Measurements from ENCODE around the gene PDIA5. TPM values are rescaled to one million over a fixed set of nuclear protein-coding genes. Genes with fewer than 3 reads are reported as not detected.

PDIA5 gene
- total RNA-seq, 1 donor, result 20.2 TPM

- no peak for DNase-seq (ENCODE audit: low read depth in 2 of 3, low spot score in 2 of 3)
These were observed 92.1 kb downstream of the PDIA5 start for GRCh38 chr3:123158899-123159390.

DNA sequence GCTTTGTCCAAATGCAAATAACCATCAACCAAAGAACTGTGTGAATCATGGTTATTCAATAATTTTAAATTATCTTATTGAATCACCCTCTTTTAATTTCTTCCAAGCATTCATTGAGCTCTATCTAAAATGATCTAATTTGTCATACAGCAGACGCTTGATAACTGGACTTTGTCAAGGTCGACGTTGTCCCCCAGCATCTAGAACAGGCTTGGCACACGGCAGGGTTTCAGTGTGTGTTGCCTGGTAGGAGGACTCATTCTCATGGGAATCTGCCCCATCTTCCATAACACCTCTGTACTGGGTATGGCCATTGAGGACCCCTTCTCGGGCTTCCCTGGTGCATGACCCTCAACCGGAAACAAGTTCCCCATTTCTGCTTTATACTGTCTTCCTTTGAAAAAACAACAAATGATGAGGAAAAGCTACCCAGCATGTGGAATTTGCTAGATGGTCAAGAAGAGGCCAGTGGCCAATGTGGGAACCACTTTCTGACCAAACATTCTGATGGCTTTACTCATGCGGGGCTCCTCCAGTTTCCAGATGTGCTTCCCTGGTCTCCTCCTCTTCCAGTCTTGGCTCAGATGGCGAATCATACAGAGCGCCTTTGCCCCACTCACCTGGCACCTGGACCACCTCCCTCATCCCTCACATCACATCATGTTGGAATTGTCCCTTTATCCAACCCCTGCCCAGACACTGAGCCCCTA is 93.3 kb downstream of the PDIA5 start:
- DNase-seq (ENCODE audit: low read depth in 2 of 3, low spot score in 2 of 3), result no peak

DNA sequence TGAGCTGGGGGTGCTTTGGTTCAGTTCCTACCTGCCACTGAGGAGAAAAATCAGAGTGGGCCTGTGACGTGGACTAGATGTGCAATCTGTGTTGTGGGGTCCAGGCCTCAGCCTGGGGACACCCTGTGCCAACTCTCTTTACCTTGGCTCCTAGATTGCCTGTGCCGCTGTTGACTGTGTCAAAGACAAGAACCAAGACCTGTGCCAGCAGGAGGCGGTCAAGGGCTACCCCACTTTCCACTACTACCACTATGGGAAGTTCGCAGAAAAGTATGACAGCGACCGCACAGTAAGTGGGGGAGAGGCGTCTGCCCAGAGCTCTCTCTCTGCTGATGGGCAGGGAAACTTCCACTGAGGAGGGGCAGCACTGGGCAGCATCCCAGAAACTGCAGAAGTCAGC is 94.3 kb downstream of the PDIA5 start:
- DNase-seq (ENCODE audit: low read depth in 2 of 3, low spot score in 2 of 3), result no peak

DNA sequence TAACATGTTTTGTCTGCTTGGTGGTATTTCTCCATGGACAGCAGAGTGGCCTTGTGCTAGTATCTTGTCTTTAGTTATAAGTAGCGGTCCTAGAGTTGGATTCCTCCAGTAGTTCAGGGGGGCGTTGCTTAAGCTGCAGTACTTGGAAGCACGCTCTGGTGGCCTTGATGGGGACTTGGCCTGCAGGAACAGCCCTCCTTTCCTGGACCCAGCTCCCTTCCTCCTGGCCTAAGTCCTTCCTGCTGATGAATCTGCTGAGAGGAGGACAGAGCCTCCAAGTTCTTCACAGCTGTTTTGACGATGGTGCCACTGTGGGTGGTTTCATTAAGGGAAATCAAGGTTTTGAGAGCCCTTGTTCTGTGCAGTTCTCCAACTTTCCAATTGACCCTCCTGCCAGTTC is 96.3 kb downstream of the PDIA5 start:
- DNase-seq (ENCODE audit: low read depth in 2 of 3, low spot score in 2 of 3), result no peak

GRCh38 chr3:123165163-123165562 is 98.3 kb downstream of the PDIA5 start:
- DNase-seq (ENCODE audit: low read depth in 2 of 3, low spot score in 2 of 3), result no peak

GRCh38 chr3:123167686-123168085 is 100.9 kb downstream of the PDIA5 start:
- DNase-seq (ENCODE audit: low read depth in 2 of 3, low spot score in 2 of 3), result no peak

DNA sequence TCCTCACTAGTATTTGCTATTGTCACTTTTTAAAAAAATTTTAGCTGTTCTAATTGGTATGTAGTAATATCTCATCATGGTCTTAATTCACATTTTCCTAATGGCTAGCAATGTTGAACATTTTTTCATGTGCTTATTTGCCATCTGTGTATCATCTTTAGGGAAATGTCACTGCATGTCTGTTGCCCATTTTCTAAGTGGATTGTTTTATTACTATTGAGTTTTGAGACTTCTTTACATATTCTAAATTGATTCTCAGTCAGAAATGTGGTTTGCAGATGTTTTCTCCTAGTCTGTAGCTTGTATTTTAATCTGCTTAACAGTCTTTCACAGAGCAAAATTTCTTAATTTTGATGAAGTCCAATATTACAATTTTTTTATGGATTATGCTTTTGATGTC is 101.3 kb downstream of the PDIA5 start:
- DNase-seq (ENCODE audit: low read depth in 2 of 3, low spot score in 2 of 3), result no peak

DNA sequence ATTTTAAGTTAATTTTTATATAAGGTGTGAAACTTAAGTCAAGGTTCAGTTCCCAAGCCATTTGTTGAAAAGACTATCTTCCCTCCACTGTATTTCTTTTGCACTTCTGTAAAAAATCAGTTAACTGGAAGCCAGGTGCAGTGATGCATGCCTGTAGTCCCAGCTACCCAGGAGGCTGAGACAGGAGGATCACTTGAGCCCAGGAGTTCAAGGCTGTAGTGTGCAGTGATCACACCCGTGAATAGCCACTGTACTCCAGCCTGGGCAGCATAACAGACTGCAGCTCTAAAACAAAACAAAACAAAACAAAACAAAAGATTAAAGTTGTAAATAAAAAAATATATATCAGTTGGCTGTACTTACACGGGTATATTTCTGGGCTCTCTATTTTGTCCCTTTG is 101.8 kb downstream of the PDIA5 start:
- DNase-seq (ENCODE audit: low read depth in 2 of 3, low spot score in 2 of 3), result no peak

- no peak for DNase-seq (ENCODE audit: low read depth in 2 of 3, low spot score in 2 of 3)
These were observed 102.7 kb downstream of the PDIA5 start for GRCh38 chr3:123169492-123169929.

GRCh38 chr3:123169930-123170329 is 103.1 kb downstream of the PDIA5 start:
- no peak for DNase-seq (ENCODE audit: low read depth in 2 of 3, low spot score in 2 of 3)

GRCh38 chr3:123180791-123181190 is 114.0 kb downstream of the PDIA5 start:
- DNase-seq (ENCODE audit: low read depth in 2 of 3, low spot score in 2 of 3), result no peak

- DNase-seq (ENCODE audit: low read depth in 2 of 3, low spot score in 2 of 3), result no peak
These were observed 119.9 kb downstream of the PDIA5 start for GRCh38 chr3:123186695-123187094.

GRCh38 chr3:123188058-123188457 is 121.2 kb downstream of the PDIA5 start:
- DNase-seq (ENCODE audit: low read depth in 2 of 3, low spot score in 2 of 3), result no peak

GRCh38 chr3:123193448-123194101 is 126.8 kb downstream of the PDIA5 start:
- no peak for DNase-seq (ENCODE audit: low read depth in 2 of 3, low spot score in 2 of 3)

DNA sequence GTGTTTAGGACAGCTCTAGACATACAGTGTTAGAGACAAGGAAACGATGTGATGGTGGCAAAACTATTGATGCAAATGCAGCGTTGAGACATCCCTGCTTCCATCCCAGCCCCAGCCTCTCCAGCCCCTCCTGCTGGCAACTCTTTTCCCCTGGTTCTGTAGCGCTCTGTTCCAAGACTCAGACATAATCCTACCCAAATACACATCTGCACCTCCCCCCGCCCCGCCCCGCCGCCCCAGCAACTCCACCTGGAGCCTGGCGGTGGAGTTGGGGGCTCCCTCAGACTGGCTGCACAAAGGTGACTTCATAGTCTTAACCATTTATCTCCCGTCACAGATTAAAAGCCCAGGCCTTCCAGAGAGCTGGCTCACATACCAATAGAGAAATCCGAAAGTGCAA is 127.7 kb downstream of the PDIA5 start:
- DNase-seq (ENCODE audit: low read depth in 2 of 3, low spot score in 2 of 3), result peak in 1 of 3 donors; percentile 3

- DNase-seq (ENCODE audit: low read depth in 2 of 3, low spot score in 2 of 3), result peak in 1 of 3 donors; percentile 26
These were observed 131.5 kb downstream of the PDIA5 start for GRCh38 chr3:123198372-123198771.

DNA sequence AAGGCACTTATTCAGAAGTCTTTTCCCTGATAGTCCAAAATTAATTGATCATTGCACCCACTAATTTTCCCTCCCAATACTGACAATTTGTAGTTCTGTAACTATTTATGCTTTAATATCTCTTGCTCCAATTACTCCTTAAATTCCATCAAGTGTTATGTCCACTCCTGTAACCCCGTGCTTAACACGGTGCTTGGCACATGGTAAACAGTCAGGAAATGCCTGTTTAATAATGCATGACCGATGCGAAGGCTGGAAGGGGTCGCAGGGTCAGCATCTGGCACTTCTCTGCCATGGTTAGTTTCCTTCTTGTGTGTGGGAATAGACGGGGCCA is 134.4 kb downstream of the PDIA5 start:
- no peak for DNase-seq (ENCODE audit: low read depth in 2 of 3, low spot score in 2 of 3)

DNA sequence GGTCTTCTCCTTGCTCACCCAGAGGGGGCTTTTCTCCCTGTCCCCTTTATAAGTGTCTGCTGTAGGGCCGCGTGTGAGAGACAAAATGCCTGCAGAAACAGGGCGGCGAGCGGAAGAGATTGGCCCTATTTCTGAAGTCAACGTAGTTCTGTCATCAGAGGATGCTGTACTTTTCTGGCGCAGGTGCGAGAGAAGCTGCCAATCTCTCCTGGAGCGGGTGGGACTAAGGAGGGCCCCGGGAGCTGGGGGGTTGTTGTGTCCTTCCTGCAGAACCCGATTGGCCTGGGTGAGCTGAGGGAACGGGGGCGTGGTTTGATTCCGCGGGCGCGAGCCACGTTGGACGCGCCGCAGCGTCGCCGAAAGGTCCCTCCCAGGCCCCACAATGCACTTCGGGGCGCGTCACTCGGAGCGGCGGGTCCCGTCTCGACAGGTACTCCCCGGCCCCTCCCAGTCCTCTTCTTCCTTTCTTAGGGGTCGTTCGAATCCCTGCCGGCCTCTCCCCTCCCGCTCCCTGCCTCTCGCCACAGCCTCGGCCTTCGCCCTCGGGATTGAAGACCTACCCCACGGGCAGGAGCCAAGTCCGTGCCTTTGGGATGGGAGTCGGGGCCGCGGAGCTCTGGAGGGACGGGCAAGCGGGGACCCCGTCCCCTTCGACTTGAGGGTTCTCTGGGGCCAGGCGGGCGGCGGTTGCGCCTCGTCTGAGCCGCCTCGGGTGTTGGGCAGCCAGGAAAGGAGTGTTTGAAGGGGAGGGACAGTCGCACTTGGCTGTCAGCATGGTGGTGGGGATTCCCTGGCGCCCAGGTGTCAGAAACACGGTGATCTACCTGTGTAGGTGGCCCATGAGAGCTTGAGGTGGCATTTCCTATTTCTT is 135.0 kb downstream of the PDIA5 start, which contains the start of gene SEC22A:
Gene SEC22A (plus strand): TSS at position 387 of the 871 bp plus-strand sequence. CDS start 7,275 bp downstream, outside the sequence.
- peak; percentile 89 to 97 (median 96) for DNase-seq (ENCODE audit: low read depth in 2 of 3, low spot score in 2 of 3)

DNA sequence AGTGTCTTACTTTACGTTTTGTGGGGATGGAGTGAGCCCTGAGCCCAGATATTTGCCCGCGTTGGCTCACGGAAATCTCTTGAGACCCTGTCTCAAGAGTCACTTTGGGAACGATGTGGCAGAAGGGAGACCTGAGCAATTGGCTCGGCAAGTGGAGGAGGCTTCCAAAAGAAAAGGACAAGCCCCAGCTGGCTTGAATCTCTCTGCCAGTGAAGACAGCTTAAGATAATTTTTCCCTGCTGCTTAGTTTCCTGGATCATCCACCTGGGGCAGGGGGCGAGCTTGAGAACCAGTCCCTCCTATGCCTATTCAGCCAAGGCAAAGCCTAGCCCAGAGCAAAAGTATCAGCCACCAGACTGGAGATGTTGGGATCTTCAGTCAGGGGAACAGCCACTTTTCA is 135.6 kb downstream of the PDIA5 start:
- DNase-seq (ENCODE audit: low read depth in 2 of 3, low spot score in 2 of 3), result peak in 2 of 3 donors; percentile 12 to 14

Measured in hematopoietic multipotent progenitor cell (in vitro differentiated cells).